NCI-H2196 (cell line): ENCODE results near the gene KLK8.
"Not testable (repeated sequence)": the region's sequence is repeated elsewhere in the genome, so short reads cannot be mapped to it uniquely, and the experiment has no call there.

Experiments used
- DNase-seq: peaks from one replicate; lab custom pipeline; 2025; ENCODE audit not compliant: unreplicated experiment; lab: John Stamatoyannopoulos, UW

Gene KLK8

DNA sequence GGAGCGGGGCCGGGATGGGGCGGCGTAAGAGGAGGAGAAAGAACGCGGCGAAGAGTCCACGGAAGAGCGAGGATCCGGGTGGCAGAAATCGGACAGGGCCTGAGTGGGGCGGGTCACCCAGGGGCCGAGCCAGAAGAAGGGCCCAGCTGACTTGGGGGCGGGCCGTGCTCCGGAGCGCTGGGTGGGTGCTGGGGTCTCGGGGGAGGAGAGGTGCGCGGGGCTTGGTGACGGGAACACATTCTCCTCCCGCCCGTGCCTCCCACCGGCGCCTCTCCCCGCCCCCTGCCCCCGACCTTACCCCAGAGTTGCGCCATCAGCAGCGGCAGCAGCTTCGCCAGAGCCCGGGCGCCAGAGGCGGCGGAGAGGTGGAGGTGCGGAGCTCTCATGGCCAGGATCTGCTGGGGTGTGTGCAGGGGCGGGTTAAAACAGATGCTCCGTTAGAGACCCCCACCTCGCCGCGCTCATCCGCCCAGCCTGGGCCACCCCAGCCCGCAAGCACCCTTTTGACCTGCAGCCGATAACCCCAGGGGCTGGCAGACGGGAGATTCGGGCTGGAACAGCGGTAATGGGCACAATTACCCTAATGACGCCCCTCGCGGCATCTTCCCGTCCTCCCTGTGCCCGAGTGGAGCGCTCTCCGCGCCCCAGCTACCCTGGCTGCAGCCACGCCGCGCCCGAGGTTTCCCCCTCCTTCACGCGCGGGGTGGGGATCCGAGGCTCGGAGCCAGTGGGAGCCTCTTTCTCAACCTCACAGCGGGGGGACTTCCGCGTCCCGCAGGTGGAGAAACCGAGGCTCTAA is 17.5 kb upstream of the KLK8 start:
- DNase-seq, result no peak

DNA sequence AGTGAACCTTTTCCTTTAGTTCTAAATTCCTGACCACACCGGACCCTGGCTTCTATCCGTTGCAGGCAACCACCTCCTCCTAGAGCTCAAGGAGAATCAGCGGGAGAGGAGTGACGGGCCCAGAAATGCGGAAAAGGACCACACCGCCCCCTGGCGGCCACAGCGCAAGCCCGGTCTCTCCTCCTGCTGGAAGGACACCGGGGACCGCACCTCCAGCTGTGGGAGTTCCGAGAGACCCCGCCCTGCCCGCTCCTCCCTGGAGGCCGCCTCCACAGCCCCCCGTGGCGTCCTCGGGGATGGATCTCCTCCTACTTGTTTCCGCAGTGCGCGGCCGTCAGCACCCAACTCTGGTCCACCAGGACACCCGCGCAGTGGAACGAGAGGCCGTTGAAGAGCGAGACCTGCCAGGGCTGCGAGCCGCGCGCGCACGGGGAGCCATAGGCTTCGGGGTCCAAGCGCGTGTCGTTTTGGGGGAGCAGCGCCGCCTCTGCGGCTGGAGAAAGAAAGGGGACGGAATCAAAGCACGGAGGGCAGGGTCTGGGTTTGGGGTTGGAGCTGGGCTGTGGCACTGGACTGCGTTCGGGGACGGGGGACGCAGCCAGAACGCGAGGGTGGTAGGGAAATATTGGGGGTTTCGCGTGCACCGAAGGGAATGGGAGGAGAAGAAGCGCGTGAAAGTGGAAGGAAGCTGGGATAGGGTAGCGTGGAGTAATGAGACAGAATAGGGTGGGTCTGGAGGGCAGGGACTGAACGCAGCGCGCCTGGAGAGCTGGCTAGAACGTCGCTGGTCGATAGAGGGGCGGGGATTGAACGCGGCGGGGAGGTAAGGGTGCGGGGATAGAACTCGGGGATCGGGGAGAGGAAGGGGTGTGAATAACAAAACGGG is 15.6 kb upstream of the KLK8 start:
- DNase-seq, result peak; percentile 73

DNA sequence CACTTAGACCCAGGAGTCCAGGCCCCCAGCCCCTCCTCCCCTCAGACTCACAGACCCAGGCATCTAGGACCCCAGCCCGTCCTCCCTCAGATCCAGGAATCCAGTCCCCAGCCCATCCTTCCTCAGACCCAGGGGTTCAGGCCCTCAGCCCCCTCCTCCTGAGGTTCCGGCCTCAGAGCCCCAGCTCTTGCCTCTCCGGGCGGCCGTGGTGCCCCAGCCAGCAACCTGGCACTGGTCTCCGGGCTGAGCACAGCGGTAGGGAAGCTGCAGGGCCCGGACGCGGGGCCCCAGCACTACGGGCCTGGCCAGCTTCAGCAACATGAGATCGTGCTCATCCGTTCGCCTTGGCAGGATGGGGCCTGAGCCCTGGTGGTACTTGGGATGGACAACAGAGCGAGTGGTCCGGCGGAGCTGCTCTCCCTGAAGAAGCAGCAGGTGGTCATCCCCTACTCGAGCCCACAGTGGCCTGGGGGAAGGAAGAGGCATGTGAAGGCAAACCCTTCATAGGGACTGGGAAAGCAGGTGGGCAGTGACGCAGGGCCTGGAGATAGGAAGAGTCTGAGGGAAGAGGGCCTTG is 14.4 kb upstream of the KLK8 start:
- no peak for DNase-seq

DNA sequence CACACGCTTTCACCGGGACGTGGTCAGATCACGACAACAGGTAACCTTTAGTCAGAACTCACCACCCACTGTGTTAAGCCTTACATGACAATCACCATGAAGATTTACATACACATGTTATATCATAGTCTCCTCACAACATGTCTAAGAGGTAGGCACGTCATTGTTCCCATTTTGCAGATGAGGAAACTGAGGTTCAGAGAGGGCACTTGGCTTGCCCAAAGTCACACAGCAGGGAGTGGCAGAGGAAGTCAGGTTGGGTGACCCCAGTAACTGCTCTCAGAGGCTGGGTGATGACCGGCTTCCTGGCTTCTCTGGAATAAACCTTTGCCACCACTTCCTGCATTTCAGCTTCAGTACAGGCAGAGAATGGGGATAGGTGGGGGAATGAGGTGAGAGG is 12.8 kb upstream of the KLK8 start:
- DNase-seq, result no peak

DNA sequence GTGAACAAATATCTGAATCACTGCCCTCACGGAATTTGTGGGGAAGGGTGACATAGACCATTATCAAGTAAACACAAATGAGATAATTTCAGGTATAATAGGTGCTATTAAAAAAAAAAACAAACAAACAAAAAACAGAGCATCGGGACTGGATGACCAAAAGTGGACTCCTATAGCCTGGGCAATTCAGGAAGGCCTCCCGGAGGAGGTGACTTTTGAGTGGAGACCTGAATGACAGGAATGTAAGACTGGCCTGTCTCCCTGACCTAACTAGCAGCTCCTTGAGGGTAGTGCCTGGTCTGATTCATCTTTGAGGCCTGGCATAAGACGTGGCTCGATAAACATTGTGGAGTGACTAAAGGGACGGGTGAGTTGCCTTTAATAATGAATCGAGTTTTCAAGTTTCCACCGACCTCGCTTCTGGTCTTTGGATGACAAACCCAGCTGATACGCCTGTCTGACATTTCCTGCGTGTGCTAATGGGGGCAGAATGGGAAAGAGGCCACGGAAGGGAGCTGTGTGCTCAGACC is 11.3 kb upstream of the KLK8 start:
- DNase-seq, result no peak

DNA sequence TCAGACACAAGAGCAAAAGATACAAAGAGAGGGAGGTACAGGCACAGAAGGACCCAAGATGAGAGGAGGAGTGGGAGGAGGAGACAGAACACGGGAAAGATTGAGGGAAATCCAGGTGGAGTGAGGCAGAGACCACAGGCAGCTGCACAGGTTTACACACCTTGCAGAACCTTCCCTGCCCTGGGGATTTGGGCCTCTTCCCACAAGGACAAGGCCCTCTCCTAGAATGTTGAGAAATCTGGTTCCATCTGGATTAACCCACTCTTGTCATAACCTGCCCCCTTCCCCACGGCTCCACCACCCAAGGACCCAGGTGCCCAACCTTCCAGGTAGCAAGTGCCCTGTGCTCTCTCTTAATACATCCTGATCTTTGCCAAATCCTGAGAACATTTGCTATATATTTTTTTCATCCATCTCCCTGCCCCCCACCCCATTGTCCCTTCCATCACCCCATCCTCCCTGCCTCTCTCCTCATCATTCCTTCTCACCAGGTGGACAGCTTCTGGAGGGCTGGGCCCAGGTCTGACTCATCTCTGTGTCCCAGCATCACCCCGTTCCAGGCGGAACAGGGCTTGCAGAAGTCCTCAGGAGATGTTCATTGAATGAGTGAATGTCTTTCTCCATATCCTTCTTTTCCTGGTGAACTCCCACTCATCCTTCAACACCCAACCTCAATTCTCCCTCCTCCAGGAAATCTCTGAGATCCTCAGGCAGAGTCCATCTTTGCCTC is 8.8 kb upstream of the KLK8 start:
- no peak for DNase-seq

DNA sequence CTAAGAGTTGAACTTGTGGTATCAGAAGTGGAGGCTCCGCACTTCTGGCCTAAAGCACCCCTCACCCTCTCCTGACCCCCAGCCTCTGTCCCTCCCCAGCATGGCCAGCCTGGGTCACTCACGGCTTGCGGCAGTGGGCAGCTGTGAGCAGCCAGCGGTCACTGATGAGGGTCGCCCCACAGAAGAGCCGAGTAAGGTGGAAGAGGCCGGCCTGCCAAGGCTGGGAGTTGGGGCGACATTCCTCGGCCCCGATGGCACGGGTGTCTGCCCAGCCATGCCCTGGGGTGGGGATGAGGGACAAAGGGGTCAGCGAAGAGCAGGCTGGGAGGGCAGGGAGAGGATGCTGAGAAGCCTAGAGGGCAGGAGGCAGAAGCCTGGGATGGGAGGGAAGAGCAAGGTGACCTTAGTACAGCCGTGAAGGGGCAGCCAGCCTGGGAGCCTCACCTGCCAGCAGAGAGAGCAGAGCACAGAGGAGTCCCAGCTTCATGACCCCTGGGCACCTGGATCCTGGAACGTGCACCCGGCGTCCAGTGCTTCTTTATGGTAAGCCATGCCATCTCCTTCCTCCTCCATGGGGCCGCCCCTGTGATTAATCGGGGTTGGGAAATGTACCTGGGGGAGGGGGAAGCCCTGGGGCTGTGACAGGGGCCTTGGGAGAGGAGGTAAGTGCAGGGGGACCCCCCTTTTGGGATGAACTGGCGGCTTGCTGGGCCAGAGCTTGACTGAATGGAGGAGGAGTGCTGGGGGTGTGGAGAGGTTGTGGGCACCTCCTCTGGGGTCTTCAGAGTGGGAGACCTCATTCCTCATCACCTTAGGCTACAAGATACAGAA is 7.9 kb upstream of the KLK8 start:
- no peak for DNase-seq

DNA sequence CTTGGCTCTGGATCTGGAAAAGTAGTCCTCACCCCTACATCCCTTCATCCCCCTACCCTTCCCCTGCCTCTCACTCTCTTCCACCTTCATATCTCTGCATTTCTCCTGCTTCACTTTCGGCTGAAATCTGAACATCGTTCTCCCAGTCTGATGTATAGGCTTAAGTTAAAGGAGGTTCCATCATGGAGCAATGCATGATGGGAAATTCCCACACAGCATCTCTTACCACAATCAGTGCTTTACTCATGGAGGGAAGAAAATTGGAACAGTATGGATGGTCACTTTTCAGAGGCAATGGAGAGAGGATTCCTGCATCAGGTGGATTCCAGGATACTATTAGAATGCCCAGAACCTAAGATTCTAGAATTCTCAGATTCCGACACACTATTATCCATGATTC is 6.1 kb upstream of the KLK8 start:
- DNase-seq, result no peak

DNA sequence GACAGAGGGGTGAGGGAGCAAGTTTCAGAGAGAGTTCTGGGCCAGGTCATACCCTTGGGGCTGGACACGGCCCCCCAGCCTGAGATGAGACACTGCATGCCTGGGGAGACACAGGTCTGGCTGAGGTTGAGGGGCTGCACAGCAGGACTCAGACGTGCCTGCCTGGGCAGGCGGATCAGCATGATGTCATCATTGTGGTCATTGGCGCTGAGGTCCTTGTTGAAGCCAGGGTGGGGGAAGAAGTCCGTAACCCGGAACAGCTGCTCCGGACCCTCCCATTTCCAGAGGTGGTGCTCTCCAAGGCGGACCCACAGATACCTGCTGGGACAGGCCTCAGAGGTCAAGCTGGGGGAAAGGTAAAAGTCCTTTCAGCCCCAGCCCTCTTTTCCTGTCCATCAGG is 5.0 kb upstream of the KLK8 start:
- no peak for DNase-seq

DNA sequence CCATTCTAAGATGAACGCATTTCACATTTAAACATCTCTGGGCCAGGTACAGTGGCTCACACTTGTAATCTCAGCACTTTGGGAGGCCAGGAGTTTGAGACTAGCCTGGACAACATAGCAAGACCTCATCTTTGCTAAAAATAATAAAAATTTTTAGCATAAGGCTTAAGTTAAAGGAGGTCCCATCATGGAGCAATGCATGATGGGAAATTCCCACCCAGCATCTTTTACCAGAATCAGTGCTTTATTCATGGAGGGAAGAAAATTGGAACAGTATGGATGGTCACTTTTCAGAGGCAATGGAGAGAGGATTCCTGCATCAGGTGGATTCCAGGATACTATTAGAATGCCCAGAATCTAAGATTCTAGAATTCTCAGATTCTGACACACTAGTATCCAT is 3.8 kb upstream of the KLK8 start:
- DNase-seq, result no peak

DNA sequence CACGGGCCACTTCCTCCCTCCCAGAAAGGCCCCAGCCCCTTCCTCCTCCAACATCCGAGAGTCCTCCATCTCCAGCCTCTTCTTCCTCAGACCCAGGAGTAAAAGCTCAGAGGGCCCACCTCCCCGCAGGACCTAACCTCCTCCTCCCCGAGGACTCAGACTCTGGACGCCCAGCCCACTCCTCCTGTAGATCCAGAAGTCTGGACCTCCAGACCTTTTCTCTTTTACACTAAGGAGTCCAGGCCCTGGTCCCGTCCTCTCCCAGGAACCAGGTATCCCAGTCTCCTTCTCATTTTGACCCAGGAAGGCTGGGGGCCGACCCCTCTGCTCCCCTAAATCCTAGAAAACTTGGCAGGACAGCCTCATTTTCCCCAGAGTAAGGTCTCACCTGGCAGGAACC is 1.9 kb upstream of the KLK8 start:
- no peak for DNase-seq

DNA sequence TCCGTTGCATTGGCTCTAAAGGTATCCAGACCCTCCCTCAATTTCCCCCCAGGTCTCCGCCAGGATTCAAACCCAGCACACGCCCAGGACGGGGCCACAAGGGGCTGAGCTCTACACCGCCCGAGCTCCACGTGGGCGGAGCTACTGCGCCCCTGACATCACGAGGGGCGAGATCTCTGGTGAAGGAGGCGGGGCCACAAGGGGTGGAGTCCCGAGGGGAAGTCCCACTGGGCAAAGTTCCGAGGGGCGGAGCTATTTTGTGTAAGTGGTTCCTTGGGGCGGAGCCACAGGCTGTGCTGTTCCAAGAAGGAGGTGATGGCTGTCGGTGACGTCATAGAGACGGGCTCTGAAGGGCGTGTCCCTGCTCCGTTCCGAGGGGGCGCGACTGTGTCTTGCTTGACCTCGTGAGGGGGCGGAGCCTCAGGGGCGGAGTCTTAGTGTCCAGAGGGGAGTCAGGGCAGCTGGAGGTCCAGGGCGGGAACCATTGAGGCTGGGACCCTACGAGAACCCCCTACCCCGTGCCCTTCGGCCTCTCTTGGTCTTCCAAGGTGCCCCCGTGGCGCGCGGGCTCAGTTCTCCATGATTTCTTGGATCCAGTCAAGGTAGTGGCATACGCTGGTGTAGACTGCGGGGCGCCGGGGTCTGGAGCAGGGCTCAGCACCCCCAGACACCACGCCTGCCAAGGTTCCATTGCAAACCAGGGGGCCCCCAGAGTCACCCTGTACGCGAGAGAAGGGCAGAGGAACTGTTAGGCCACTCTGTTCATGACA is 1.3 kb upstream of the KLK8 start:
- DNase-seq, result peak; percentile 32

DNA sequence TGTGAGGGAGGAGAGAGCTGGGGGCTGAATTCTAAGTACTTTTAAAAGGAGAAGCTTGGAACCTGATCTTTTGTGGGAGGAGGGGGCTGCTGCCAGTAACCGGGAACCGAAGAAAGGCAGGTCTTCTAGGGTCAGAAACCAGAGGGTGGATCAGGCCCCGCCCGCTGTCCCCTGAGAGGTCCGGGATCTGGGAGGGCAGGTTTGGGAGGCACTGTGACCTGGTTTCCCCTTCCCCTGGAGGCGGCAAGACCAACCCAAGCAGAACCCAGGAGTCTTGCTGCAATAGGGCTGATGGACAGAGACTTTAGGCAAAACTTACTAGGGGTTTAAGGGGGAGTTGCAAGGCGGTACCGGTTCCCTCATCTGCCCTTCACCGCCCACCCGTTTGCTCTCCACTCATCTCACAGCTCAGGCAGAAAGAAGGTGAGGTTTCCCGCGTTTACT is 707 bp upstream of the KLK8 start:
- DNase-seq, result no peak

DNA sequence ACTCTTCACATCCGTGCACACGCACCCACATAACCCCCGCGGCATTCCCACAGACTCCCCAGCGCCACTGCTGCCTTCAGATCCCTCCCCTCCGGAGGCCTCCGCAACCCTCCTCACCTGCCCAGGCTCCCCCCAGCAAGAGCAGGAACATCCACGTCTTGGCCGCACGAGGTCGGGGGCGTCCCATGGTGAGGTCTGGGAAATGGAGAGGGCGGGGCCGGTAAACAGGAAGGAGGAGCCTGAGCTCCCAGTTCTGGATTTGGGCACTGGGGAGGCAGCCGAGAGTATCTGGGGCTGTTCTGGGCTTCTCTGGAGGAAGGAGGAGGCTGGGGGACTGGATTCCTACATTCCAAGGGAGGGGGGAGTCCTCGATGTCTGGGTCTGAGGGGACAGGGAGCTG is 423 bp downstream of the KLK8 start:
- DNase-seq, result no peak

DNA sequence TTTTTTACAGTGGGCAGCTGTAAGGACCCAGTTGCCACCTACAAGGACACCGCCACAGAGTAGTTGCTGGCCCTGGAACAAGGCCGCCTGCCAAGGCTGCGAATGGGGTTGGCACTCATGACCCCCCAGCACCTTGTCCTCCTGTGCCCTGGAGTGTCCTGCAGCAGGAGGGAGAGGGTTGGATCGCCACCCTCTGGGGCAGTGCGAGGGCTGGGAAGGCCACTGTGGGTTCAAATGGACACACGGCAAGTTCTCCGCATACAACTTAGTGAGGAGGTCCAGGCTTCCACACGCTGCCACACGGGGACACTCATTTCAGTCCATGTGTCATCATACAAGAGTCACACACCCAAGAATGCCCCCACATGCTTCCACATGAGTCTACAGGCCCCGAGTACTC is 978 bp downstream of the KLK8 start:
- DNase-seq, result no peak

DNA sequence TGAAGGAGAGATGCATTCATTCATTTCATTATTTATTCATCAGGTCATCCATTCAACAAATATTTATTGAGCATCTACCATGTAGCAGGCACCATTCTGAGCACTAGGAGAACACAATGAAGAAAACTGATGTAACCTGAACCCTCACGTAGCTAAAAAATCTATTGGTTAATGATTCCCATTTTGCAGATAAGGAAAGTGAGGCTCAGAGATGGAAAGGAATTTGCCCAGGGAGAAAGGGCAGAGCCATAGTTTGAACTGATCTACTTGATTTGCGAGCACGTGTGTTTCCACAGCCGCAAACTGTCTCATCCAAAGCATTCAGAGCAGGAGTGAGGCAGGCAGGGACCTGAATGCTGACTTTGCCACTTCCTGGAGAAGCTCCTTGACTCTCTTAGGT is 2.7 kb downstream of the KLK8 start:
- DNase-seq, result no peak

DNA sequence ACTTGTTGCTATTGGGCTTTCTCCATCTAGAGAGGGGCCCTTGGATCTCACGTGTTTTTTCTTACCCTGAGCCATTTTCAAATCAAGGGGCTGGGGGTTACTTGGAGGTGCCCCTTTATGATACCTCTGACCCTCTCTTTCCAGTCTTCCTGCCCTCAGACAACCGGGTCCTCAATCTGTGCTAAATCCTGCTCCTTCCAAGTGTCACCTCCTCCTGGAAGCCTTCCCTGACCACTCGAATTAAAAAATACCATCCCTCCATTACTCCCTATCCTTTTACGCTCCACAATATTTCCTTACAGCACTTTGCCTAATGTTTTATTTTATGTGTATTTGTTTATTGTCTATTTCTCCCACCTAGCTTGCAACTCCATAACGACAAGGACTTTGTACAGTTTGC is 3.3 kb downstream of the KLK8 start:
- DNase-seq, result no peak

DNA sequence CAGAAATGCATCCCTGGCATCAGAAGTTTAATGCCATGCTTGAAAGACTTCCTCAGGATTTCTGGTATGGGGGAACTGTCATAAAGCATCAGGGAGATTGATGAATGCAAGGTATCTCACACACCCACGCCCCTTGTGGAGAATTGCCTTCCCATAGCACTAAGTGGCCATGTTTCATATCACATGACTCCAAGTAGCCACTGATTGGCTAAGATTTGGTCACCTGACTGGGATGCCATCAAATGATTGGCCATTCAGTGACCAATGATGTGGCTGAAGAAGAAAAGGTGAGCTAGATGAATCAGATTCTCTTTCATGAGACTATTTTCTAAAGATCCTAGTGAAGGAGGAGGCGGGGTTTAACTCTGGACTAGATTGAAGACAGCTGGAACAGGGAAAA is 7.3 kb downstream of the KLK8 start:
- no peak for DNase-seq

DNA sequence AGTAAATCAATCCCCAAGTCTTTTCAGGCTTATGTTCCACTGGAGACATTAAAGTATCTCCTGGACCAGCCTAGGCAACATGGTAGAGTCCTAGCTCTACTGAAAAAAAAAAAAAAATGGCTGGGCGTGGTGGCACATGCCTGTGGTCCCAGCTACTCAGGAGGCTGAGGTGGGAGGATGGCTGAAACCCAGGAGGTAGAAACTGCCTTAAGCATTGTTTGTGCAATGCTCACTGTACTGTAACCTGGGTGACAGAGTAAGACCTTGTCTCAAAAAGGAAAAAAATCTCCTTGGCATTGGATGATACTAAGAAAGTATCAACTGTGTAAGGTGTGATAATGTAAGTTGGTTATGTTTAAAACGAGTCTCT is 8.8 kb downstream of the KLK8 start:
- DNase-seq, result no peak

DNA sequence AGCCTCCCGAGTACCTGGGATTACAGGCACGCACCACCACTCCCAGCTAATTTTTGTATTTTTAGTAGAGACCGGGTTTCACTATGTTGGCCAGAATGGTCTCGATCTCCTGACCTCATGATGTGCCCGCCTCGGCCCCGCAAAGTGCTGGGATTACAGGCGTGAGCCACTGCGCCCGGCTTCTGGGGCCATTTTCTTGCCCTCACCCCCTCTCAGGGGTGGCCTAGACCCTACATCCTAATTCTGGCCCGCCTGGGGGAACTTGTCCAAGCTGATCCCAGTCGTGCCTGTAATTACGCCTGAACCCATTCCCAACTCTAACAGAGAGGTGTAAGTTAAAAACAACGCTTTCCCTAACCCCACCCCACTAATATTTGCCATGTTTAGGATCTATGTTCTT is 17.0 kb downstream of the KLK8 start:
- DNase-seq, result not testable (repeated sequence)
